ENCODE measurements around the gene REEP1.

The REEP1 gene

GRCh38 chr2:86172610-86173009 lies 164.8 kb downstream of the REEP1 start:
- intact Hi-C loops (cut with DNase I): no loop called here
- no peak for DNase-seq

- intact Hi-C loops (cut with DNase I): no loop called here
- no peak for DNase-seq
Observed at GRCh38 chr2:86171295-86171694, 166.1 kb downstream of the REEP1 start.

- no peak for DNase-seq
- intact Hi-C loops (cut with DNase I): no loop called here
Observed at GRCh38 chr2:86170449-86170848, 167.0 kb downstream of the REEP1 start.
